Skin epidermis (tissue), 12 donors: ENCODE results near the gene IPO13.

Experiments
- H3K27ac ChIP-seq, 21 experiments: fragments of 200-600 bp; sonication (generic) in 11 of 21; one replicate each; pipeline ENCODE4 v1.5.0; 2020; ENCODE audit warnings: mild to moderate bottlenecking in 3 of 21, inconsistent platforms in 2 of 21, moderate library complexity in 2 of 21
- H3K4me3 ChIP-seq, 7 experiments: fragments of 200-600 bp; sonication (generic) in 2 of 7; one replicate each; pipeline ENCODE4 v1.5.0; 2020; ENCODE audit warnings: inconsistent platforms in 2 of 7, mild to moderate bottlenecking in 2 of 7, moderate library complexity in 1 of 7

IPO13 gene

DNA sequence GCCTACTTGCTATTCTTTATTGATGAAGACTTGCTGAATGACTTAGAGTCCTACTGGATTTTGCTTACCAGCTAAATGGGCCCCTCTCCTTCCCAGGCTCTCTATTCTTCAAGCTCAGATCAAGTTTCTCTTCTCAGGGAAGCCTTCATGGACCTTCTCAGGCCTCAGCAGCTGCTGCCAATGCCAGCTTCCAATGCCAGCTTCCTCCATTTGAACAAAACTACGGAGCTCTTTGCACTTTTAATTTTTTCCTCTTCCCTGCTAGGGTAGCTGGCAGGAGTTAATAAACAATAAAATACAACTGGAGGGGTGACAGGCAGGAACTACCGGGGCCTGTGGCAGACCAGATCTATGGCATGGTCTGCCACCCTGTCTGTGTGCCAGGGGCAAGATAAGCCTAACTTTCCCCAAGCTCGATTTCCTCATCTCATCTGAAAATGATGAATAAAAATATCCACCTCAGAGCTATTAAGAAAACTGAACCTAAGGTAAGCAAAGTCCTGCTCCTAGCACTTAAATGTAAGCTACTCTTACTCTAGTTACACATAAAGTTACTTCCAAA lies 995 bp upstream of the IPO13 start:
- Histone ChIP-seq H3K4me3 (peak overlapping the region; percentile 58 to 86 (median 64)), H3K27ac (peak overlapping the region; percentile 32 to 100 (median 99))

DNA sequence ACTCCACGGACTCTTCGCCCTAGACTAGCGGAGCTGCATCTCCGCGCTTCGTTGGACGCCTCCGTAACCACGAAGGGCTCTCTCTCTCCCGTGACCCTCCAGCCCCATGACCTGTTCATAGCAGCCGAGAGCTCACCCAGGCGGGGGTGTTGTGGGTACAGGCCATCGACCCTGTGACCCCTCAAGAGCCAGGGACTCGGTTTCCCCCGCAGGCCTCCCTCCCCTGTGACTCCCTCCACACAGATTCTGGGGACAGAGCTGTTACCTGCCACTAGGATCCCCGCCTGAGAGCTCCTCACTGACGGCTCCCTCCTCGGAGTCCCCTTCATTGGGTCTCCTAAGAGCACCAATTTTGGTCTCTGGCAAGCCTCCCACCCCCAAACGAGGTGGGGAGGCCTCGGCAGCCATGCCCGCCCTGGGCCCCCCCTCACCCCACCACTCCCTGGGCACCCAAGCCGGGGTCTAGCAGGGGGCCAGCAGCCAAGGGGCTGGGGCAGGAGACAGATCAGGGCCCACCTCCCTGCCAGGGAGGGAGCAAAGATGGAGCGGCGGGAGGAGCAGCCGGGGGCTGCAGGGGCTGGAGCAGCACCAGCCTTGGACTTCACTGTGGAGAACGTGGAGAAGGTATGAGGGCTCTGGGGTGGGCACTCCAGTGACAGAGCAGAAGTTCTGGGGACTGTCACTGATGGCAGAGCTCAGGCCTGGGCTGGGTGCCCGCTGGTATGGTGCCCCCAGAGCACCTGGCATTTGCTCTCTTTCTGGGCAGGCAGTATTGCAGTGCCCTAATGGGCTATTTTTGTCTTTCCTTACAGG lies 517 bp downstream of the IPO13 start:
- Histone ChIP-seq H3K4me3 (peak overlapping the region; percentile 58 to 86 (median 64)), H3K27ac (peak overlapping the region; percentile 84 to 100 (median 99))

DNA sequence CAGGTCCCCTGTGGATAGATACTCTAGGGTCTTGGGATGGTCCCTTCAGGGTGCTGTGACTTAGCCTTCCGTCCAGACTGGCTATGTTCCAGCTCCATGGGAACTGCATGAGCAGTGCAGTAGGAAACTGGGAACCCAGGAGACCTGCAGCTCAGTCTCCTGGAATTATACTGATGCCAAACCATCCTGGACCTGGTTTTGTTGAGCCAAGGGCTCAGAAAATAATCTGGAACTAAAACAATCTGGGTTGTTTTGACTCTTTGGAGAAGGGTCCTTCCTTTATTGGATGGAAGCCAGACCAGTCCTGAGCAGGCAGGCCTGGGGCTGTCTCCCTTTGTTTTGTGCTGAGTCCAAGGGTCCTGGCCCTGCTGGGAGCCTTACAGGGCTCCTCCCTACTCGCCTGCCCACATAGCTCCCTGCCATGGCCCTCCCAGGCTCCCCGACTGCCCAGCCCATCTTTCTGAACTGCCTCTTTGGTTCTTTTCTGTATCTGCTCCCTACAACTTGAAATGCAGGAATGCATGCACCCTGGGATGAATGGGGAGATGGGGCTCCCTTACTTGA lies 1.2 kb downstream of the IPO13 start:
- Histone ChIP-seq H3K4me3 (peak overlapping the region in 6 of 7 experiments; percentile 58 to 71 (median 63)), H3K27ac (peak overlapping the region in 11 of 21 experiments; percentile 84 to 99 (median 98))

DNA sequence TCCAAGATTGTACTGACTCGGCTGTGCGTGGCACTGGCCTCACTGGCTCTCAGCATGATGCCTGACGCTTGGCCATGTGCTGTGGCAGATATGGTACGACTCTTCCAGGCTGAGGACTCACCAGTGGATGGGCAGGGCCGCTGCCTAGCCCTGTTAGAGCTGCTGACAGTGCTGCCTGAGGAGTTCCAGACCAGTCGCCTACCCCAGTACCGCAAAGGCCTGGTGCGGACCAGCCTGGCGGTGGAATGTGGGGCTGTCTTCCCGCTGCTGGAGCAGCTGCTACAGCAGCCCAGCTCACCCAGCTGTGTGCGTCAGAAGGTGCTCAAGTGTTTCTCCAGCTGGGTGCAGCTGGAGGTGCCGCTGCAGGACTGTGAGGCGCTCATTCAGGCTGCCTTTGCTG lies 2.9 kb downstream of the IPO13 start:
- H3K27ac ChIP-seq = no peak overlapping the region
- H3K4me3 ChIP-seq = no peak overlapping the region

DNA sequence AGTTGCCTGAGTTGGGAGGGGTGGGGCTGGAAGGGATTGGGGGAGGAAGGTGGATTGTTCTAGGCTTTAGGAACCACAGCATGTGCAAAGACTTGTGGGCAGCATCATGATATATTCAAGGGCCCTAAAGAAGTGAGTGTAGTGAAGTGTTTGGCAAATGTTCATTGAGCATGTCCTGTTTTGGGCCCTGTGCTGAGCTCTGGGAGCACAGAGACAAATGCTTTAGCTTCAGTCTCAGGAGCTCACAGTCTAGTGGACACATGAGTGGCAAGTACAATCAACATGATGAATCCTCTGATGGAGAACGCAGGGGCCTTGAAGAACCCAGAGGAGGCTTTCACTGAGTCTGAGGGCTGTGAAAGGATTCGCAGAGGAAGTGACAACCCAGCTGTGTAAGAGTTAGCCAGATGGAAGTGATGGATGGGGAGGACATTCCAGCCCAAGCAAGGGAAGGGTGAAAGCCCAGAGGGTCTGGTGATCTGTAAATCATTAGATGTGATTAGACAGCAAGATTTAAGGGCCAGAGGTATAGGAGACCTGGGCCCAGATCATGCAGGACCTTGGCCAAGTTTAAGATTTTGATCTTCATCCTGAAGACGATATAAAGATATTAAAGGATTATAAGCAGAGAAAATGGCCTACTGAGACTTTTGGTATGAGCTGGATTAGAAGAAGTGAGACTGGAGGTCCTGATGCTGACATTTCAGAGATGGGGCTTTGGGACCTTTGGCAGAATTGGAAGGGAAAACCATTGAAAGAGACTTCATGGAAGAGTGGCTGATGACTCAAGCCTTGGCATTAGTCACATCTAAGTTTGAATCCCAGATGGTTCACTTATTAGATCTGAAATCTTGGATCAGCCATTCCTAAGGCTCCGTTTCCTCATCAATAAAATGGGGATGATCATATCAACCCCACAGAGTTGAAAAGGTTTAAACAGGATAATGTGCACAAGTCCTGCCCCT lies 4.6 kb downstream of the IPO13 start:
- Histone ChIP-seq H3K27ac (no peak overlapping the region), H3K4me3 (no peak overlapping the region)

DNA sequence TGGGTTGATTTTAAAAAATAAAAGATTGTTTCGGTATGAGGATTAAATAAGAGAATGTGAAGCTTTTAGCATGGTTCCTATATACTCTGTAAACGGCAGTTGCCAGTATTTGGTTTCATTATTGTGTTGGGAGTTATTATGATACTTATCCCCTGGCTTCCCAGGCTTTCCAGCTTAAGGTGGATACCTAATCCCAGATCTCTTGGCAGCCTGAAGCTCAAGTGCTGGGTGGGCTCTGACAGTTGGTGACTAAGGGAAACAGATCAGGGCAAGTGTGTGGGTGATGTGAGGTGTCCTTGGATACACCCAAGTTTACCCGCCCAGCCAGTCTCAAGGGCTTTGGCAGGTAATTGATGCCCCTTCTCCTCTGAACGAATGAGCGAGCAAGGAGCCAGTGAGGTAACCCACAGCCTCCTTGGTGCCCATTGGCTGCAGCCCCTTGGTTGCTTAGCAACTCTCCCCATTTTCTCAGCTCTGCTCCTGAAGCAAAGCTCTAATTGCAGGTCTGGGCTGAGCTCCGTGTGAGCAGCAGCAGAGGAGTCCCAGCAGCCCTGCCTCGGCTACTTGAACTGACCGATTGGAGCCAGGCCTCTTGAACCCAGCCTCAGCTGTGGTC lies 6.1 kb downstream of the IPO13 start:
- Histone ChIP-seq H3K27ac (no peak overlapping the region), H3K4me3 (no peak overlapping the region)

DNA sequence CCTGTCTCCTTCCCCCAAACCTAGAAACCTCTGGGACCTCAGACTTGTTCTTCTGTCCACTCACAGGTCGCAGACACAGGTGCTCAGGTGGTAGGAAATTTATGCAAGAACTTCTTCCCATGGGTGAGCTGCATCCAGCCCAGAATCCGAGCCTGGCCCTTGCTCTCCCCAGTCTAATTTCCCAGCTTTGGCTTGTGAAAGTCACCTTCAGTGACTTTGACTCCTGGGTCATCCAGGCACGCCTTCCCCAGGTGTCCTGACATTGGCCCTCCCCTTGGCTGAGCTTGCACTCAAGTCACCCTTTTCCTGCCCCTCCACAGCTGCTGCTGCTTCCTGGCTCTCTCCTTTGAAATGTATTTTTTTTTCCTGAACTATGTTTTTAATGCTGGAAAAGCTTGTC lies 6.6 kb downstream of the IPO13 start:
- H3K4me3 ChIP-seq = no peak overlapping the region
- no peak overlapping the region for H3K27ac ChIP-seq

DNA sequence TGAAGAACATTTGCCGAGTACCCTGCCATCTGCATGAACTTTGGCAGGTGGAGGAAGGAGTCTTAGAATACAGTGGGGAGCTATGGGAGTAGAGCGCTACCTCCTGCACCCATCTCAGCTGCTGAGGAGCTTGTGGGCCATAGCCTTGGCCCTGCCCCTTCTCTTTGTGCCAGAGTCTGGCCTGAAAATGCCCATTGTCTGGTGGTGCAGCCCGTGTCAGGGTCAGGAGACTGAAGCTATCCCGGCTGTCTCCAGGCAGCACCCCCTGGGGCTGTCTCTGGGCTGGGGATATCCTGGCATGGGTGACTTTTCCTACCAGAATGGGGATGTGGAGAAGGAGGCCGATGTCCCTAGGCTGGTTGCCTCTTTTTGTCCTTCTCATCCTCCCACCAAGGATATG lies 7.3 kb downstream of the IPO13 start:
- no peak overlapping the region for H3K4me3 ChIP-seq
- H3K27ac ChIP-seq = no peak overlapping the region

DNA sequence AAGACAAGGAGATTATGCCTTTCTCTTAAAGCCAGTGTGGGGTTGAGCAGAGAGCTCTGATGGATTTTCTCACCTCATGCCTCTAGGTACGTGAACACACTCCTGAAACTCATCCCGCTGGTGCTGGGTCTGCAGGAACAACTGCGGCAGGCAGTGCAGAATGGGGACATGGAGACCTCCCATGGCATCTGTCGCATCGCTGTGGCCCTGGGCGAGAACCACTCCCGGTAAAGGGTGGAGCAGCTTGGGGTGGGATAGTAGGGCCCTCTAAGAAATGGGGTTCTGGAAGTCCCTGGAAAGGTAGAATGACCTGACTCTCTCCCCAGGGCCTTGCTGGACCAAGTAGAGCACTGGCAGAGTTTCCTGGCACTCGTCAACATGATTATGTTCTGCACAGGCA lies 9.5 kb downstream of the IPO13 start:
- Histone ChIP-seq H3K4me3 (no peak overlapping the region), H3K27ac (no peak overlapping the region)

DNA sequence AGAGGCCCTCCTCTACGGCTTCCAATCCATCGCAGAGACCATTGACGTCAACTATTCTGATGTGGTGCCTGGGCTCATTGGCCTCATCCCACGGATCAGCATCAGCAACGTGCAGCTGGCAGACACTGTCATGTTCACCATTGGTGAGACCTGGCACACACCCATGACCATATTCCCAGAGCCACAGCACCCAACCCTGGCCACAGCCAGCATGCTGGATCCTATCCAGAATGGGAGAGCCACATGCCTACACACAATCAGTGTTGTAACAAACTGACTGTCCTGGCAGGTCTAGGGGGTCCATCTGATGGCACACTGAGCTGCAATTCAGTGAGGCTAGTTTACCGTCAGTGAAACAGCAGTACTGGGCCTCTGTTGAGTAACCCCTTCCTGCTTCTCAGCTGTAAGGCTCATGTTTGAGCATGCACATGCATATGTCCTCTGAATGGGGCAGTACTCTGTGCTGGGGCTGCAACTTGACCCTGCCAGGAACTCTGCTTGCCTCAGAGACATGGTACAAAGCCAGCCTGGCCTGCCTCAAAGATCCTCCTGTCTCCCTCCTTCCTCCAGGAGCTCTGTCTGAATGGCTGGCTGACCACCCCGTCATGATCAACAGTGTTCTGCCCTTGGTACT lies 10.8 kb downstream of the IPO13 start:
- Histone ChIP-seq H3K27ac (no peak overlapping the region), H3K4me3 (no peak overlapping the region)

DNA sequence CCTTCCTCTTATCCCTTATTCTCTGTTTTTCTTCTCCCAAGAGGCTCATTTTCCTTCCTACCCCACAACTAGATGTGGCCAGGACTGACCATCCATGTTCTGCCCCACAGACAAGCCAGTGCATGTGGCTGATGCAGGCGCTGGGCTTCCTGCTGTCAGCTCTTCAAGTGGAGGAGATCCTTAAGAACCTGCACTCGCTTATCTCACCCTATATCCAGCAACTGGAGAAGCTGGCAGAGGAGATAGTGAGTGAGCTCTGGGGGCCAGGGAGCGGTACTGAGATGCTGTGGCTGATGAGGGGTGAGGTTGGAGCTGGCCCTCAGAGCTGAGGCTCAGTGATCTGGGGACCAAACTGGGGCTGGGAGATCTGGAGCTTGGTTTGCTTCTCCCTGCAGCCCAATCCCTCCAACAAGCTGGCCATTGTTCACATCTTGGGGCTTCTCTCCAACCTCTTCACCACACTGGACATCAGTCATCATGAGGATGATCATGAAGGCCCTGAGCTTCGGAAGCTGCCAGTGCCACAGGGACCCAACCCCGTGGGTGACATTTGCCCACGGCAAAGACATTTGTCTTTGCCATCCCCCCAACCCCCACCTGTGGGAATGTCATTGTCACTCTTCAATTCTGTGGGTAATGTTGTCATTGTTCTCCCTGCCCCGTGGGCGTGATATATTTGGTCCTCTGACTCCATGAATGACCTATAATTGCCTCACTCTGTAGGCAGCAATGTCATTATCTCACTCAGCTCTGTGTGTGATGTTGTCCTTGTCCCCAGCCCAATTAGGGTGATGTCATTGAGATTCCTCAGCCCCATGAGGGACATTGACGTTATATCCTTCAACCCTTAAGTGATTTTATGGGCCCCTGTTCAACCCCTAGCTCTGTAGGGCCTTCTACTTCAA lies 11.9 kb downstream of the IPO13 start:
- no peak overlapping the region for H3K27ac ChIP-seq

DNA sequence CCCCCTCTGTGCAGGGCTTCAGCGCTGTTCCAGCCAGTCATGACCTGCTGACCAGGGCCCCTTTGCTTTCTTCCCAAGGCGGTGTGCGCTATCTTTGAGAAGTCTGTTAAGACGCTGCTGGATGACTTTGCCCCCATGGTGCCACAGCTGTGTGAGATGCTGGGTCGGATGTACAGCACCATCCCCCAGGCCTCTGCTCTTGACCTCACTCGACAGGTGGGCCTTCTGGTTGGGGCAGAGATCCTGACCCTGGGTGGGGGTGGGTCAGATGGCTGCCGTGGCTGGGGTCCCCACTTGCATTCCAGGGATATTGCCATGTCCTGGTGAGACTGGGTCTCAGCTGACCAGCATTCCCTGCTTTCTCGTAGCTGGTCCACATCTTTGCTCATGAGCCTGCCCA lies 14.0 kb downstream of the IPO13 start:
- H3K27ac ChIP-seq = no peak overlapping the region

More for the DNA sequence above, 11.9 kb downstream of the IPO13 start:
- H3K4me3 ChIP-seq = no peak overlapping the region

DNA sequence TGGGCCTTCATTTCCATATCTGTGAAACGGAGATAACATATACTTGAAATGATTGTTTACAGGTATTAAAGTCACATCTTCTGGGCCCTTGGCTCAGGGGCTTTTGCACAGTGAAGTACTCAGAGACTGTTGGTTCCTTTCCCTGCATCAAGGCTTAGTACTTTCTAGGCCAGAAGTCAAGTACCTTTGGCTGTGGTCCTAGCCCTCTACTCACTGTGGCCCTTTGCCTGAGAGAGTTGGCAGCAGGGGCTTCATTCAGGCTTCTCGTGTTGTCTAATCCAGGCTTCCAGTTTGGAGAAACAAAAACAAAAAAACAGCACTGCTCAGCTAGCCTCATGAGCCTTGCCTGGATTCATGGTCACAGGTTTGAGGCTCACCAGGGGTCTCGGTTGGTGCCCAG lies 14.9 kb downstream of the IPO13 start:
- no peak overlapping the region for H3K4me3 ChIP-seq
- H3K27ac ChIP-seq = no peak overlapping the region

More for the DNA sequence above, 14.0 kb downstream of the IPO13 start:
- H3K4me3 ChIP-seq = no peak overlapping the region

DNA sequence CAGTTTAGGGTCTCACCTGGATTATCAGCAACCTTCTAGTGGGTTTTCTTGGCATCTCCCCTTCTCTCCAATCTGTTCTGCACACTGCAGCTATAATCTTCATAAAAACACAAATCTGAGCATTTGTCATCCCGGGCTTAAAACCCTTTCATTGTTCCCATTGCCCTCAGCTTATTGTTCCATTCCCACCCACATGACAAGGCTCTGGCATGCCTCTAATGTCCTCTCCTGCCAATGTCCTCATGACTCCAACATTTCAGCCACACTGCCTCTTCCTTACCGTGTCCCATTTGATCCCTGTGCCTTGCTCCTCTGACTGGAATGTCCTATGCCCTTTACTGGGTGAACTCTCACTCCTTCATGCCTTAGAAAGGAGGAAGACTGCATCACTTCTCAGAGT lies 15.6 kb downstream of the IPO13 start:
- no peak overlapping the region for H3K4me3 ChIP-seq
- no peak overlapping the region for H3K27ac ChIP-seq

DNA sequence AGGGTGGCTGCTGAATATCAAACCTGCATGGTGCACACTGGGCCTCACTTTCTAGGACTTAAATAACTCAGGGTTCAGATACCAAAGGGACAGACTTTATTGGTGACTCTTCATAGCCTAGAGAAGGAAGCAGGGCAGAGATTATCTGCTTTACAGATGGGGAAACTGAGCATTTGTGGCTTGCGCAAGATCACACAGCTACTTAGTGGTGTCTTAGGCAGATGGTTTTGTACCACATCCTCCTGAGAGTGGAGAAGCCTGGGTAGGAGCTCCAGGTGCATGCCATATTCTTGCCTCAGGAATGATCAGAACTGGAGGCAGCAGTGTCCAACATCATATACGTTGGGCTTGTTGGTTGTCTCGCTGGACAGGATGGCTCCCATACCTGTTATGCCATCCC lies 16.3 kb downstream of the IPO13 start:
- no peak overlapping the region for H3K4me3 ChIP-seq
- no peak overlapping the region for H3K27ac ChIP-seq

DNA sequence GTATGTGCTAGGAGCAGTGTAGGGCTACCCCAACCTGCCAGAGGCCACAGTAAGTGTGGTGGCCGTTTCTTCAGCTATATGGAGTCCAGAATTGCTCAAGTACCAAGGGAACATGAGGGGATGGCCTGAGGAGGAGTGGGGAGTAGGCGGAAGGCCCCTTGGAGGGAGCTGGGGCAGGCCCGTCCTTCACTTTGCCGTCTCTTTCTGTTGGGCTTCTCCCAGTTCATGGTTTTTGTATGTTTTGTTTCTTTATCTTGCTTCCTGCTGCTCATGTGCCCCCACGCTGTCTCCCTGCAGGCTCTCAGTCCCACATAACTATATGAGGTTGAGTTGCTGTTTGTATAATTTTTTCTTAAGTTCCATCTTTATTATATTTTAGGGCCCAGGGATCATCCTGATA lies 17.1 kb downstream of the IPO13 start:
- Histone ChIP-seq H3K27ac (no peak overlapping the region), H3K4me3 (no peak overlapping the region)

DNA sequence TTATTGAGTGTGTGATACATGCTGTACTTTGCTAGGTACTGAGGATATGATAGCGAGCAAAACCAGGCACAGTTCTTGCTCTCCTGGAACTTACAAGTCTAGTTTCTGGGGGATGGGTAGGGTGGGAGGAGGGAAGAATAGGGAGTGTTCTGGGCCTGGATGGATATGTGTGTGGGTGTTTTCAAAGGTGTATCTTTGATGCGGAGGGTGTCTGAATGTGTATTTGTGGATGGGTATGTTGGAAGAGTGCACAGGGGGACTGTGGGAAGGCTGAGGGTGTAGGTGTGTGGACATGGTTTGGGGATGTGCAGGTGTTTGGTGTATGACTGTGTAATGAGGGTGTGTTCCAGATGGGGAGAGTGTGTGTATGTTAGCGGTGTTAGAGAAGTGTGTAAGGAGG lies 18.6 kb downstream of the IPO13 start:
- no peak overlapping the region for H3K27ac ChIP-seq
- H3K4me3 ChIP-seq = no peak overlapping the region

DNA sequence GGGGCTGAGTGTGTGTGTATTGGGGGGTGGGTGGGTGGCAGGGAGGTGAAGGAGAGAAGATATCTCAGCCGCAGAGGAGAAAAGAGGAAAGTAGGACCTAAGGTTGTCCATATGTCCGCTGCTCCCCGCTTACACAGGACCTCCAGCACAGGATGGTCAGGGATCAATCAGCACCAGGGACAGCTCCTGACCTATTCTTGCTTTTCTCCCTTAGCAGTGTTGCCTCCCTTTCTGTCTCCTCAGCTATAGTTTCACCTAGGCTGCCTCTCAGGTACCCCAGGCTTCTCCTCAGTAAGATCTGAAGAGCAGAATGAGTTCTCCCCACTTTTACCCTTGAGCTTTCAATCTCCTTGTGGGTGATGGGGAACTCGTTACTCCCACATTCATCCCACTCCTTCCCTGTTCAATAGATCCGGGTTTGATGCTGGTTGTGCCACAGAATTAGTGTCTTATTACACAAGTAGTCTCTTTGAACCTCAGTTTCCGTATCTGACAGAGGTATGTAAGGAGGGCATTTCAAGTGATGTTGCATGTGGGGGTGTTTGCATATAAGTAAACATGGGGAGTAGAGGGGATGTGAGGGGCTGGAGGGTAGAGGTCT lies 21.7 kb downstream of the IPO13 start:
- Histone ChIP-seq H3K27ac (no peak overlapping the region), H3K4me3 (no peak overlapping the region)
